Measurements from ENCODE around the gene HSBP1L1. TPM values are rescaled to one million over a fixed set of nuclear protein-coding genes. Genes with fewer than 3 reads are reported as not detected.

HSBP1L1 gene
- total and polyA plus RNA-seq, 2 of the 13 experiments (the other 11 are each of a cell fraction or from before 2014, with no cell fraction given), result 22.6 to 45.1 TPM

DNA sequence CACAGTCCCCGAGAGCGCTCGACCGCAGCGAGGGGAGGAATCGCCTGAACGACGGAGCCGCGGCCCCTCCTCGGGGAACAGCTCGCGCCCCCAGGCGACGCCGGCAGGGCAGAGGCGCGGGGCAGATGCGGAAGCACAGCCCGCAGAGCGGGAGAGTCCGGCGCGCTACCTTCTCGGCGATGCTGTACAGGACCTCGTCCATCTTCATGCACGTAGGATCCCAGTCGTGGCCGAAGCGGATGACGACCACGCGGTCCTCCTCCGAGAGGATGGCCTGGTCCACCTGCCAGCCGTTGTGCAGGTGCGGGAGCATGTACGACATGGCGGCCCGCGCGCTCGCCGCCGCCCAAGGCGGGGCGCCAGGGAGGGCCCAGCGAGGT lies 23.6 kb downstream of the HSBP1L1 start (continued):
- TF ChIP-seq, protein P1, sequence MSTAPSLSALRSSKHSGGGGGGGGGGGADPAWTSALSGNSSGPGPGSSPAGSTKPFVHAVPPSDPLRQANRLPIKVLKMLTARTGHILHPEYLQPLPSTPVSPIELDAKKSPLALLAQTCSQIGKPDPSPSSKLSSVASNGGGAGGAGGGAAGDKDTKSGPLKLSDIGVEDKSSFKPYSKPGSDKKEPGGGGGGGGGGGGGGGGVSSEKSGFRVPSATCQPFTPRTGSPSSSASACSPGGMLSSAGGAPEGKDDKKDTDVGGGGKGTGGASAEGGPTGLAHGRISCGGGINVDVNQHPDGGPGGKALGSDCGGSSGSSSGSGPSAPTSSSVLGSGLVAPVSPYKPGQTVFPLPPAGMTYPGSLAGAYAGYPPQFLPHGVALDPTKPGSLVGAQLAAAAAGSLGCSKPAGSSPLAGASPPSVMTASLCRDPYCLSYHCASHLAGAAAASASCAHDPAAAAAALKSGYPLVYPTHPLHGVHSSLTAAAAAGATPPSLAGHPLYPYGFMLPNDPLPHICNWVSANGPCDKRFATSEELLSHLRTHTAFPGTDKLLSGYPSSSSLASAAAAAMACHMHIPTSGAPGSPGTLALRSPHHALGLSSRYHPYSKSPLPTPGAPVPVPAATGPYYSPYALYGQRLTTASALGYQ (CRISPR knock-in tag; IDR thresholded peaks at IDR 0.05), result no peak
- TF ChIP-seq RXRA (CRISPR knock-in tag; IDR thresholded peaks at IDR 0.05) (no peak; the same call in 1 of the 2 replicates), SOX6 (IDR thresholded peaks at IDR 0.05) (no peak), SOX6 (CRISPR knock-in tag; IDR thresholded peaks at IDR 0.05) (no peak), ZNF337 (CRISPR knock-in tag; IDR thresholded peaks at IDR 0.05; ENCODE audit: borderline replicate concordance, low read depth) (no peak), TCF7 (IDR thresholded peaks at IDR 0.05; ENCODE audit: low read depth) (no peak), ZNF781 (CRISPR knock-in tag; IDR thresholded peaks at IDR 0.05; ENCODE audit: borderline replicate concordance, not compliant biosample characterization) (peak; percentile 38), RAD21 (CRISPR knock-in tag; IDR thresholded peaks at IDR 0.05) (peak; percentile 37), U2AF1 (optimal IDR thresholded peaks at IDR 0.05; ENCODE audit: low read depth, low read length) (no peak), YY1 (IDR thresholded peaks at IDR 0.05; ENCODE audit: insufficient read depth, insufficient replicate concordance, low read depth, low read length) (peak; percentile 17), SRSF4 (IDR thresholded peaks at IDR 0.05; ENCODE audit: low read depth, low read length, poor library complexity, severe bottlenecking) (no peak), NCOA1 (CRISPR knock-in tag; IDR thresholded peaks at IDR 0.05) (no peak)
- TF ChIP-seq, protein P2, sequence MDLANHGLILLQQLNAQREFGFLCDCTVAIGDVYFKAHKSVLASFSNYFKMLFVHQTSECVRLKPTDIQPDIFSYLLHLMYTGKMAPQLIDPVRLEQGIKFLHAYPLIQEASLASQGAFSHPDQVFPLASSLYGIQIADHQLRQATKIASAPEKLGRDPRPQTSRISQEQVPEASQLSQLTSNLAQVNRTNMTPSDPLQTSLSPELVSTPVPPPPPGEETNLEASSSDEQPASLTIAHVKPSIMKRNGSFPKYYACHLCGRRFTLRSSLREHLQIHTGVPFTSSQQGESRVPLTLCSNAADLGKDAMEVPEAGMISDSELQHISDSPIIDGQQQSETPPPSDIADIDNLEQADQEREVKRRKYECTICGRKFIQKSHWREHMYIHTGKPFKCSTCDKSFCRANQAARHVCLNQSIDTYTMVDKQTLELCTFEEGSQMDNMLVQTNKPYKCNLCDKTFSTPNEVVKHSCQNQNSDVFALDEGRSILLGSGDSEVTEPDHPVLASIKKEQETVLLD (CRISPR knock-in tag; IDR thresholded peaks at IDR 0.05; ENCODE audit: low read depth), result no peak

Data from HepG2 (cell line).